ENCODE data around the gene KRT38. TPM values are rescaled to one million over a fixed set of nuclear protein-coding genes. Genes with fewer than 3 reads are reported as not detected.
A peak's percentile ranks its signal among the peaks of the same experiment; 100 is the strongest.

Gene KRT38
- total and polyA plus RNA-seq, 4 donors = not detected

- H3K9ac ChIP-seq (ENCODE audit: low read depth in 1 of 2, low read length in 2 of 2) = no peak overlapping the region
- H3K36me3 ChIP-seq (ENCODE audit: control insufficient read depth in 4 of 4, insufficient read depth in 3 of 4, low read depth in 1 of 4, low read length in 3 of 4) = no peaks in the 10 kb centered on the region
- DNase-seq (ENCODE audit: low spot score) = no peak
- no peaks in the 10 kb centered on the region for H3K27me3 ChIP-seq (ENCODE audit: control insufficient read depth in 4 of 4, insufficient read depth in 4 of 4, low read length in 3 of 4)
- no peaks in the 10 kb centered on the region for H3K9me3 ChIP-seq (ENCODE audit: control insufficient read depth in 4 of 4, low read length in 3 of 4)
- WGBS = 65% methylated on average over 5 of the region's 5 CpGs
- TF ChIP-seq FOXA1 (IDR thresholded peaks at IDR 0.05) = no peak
- no peak for TF ChIP-seq ZBTB33 (IDR thresholded peaks at IDR 0.05)
- TF ChIP-seq GABPA (IDR thresholded peaks at IDR 0.05 in 1 of 2, conservative IDR thresholded peaks at IDR 0.05 in 1 of 2) = no peak
- TF ChIP-seq NR2F2 (IDR thresholded peaks at IDR 0.05) = no peak
- TF ChIP-seq TAF1 (conservative IDR thresholded peaks at IDR 0.05) = no peak
- no peak overlapping the region for H3K27ac ChIP-seq (ENCODE audit: low read depth in 1 of 2, low read length in 2 of 2)
- H3K4me3 ChIP-seq (ENCODE audit: low read depth in 1 of 3, low read length in 3 of 3) = no peak overlapping the region
- H3K4me1 ChIP-seq (ENCODE audit: control insufficient read depth in 4 of 4, insufficient read depth in 4 of 4, low read length in 3 of 4) = peaks cover 0 to 17% (median 10%) of the 10 kb centered on the region in 4 donors
Measured at GRCh38 chr17:41416479-41416878, 24.3 kb downstream of the KRT38 start.

GRCh38 chr17:41415833-41416335, 24.9 kb downstream of the KRT38 start:
- TF ChIP-seq SP1 (IDR thresholded peaks at IDR 0.05) (peak; percentile 45), YY1 (IDR thresholded peaks at IDR 0.05) (no peak), HNF4A (conservative IDR thresholded peaks at IDR 0.05) (peak; percentile 84 to 87), CTCF (IDR thresholded peaks at IDR 0.05; ENCODE audit: low read depth, low read length, missing input control) (no peak), JUND (IDR thresholded peaks at IDR 0.05) (peak in 1 of 2 donors; percentile 22), REST (IDR thresholded peaks at IDR 0.05) (peak; percentile 40), NR2F2 (IDR thresholded peaks at IDR 0.05) (peak; percentile 68), EGR1 (IDR thresholded peaks at IDR 0.05; ENCODE audit: low read depth in 2 of 2) (no peak), FOXA2 (IDR thresholded peaks at IDR 0.05) (no peak), HNF4G (IDR thresholded peaks at IDR 0.05) (peak; percentile 33), RXRA (IDR thresholded peaks at IDR 0.05) (peak; percentile 63 to 70), MAX (IDR thresholded peaks at IDR 0.05) (peak; percentile 21), RAD21 (IDR thresholded peaks at IDR 0.05) (no peak)
- WGBS = 59% methylated on average over 3 of the region's 3 CpGs
- no peak for DNase-seq (ENCODE audit: low spot score)

More at GRCh38 chr17:41415833-41416335, 24.9 kb downstream of the KRT38 start:
- Histone ChIP-seq H3K9me3 (ENCODE audit: control insufficient read depth in 4 of 4, low read length in 3 of 4) (no peaks in the 10 kb centered on the region), H3K27ac (ENCODE audit: low read depth in 1 of 2, low read length in 2 of 2) (no peak overlapping the region), H3K27me3 (ENCODE audit: control insufficient read depth in 4 of 4, insufficient read depth in 4 of 4, low read length in 3 of 4) (no peaks in the 10 kb centered on the region), H3K4me3 (ENCODE audit: low read depth in 1 of 3, low read length in 3 of 3) (no peak overlapping the region), H3K9ac (ENCODE audit: low read depth in 1 of 2, low read length in 2 of 2) (no peak overlapping the region), H3K36me3 (ENCODE audit: control insufficient read depth in 4 of 4, insufficient read depth in 3 of 4, low read depth in 1 of 4, low read length in 3 of 4) (no peaks in the 10 kb centered on the region), H3K4me1 (ENCODE audit: control insufficient read depth in 4 of 4, insufficient read depth in 4 of 4, low read length in 3 of 4) (peaks cover 0 to 17% (median 10%) of the 10 kb centered on the region in 4 donors)
